ENCODE measurements around the gene SULT4A1. TPM values are rescaled to one million over a fixed set of nuclear protein-coding genes. Genes with fewer than 3 reads are reported as not detected.

Gene SULT4A1
- total RNA-seq, 1 donor from 2014 or later, result 6.3 TPM

DNA sequence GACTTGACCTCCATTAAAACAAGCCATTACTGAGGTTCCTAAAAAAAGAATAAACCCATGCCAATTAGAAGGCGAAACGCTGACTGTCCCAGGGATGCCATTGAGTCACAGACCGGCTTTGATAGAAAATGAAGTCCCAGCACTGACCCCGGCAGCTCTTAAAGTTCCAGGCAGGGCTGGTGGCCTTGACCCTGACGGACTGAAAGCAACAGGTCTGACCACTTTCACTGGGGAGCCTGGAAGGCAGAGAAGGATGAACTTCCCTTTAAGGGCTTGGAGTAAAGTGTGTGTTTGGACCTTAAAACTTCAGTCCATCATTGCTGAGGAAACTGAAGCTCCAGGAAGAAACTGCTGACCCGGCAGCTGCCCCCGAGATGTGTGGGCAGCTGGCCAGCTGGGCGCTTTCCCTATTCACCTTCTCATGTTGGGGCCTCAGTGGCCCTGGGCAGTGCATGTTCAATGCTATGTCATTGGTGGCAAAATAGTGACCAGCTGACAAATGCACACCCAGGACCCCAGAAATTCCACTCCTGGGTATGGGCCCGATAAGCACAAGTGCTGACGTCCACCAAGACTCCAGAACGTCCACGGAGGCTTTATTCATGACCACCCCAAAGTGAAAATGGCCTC is 31.3 kb downstream of the SULT4A1 start:
- H3K4me1 Mint-ChIP-seq, result peaks cover 13% of the 10 kb centered on the region
- TF ChIP-seq, protein P1, sequence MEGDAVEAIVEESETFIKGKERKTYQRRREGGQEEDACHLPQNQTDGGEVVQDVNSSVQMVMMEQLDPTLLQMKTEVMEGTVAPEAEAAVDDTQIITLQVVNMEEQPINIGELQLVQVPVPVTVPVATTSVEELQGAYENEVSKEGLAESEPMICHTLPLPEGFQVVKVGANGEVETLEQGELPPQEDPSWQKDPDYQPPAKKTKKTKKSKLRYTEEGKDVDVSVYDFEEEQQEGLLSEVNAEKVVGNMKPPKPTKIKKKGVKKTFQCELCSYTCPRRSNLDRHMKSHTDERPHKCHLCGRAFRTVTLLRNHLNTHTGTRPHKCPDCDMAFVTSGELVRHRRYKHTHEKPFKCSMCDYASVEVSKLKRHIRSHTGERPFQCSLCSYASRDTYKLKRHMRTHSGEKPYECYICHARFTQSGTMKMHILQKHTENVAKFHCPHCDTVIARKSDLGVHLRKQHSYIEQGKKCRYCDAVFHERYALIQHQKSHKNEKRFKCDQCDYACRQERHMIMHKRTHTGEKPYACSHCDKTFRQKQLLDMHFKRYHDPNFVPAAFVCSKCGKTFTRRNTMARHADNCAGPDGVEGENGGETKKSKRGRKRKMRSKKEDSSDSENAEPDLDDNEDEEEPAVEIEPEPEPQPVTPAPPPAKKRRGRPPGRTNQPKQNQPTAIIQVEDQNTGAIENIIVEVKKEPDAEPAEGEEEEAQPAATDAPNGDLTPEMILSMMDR (conservative IDR thresholded peaks at IDR 0.05), result no peak
- H3K27ac Mint-ChIP-seq (ENCODE audit: unreplicated experiment), result no peak overlapping the region
- H3K9me3 Mint-ChIP-seq, result no peaks in the 10 kb centered on the region
- no peak overlapping the region for H3K4me3 Mint-ChIP-seq
- H3K27me3 Mint-ChIP-seq (ENCODE audit: low read depth), result no peaks in the 10 kb centered on the region
- DNase-seq (ENCODE audit: low read depth, low spot score), result no peak
- H3K36me3 Mint-ChIP-seq (ENCODE audit: low read depth), result no peaks in the 10 kb centered on the region

GRCh38 chr22:43829904-43830851 is 32.1 kb downstream of the SULT4A1 start:
- Mint-ChIP-seq H3K9me3 (no peaks in the 10 kb centered on the region), H3K27me3 (ENCODE audit: low read depth) (no peaks in the 10 kb centered on the region), H3K4me1 (peaks cover 13% of the 10 kb centered on the region), H3K27ac (ENCODE audit: unreplicated experiment) (no peak overlapping the region), H3K36me3 (ENCODE audit: low read depth) (no peaks in the 10 kb centered on the region), H3K4me3 (no peak overlapping the region)
- no peak for DNase-seq (ENCODE audit: low read depth, low spot score)
- TF ChIP-seq, protein P1 (conservative IDR thresholded peaks at IDR 0.05), result no peak

- no peaks in the 10 kb centered on the region for H3K36me3 Mint-ChIP-seq (ENCODE audit: low read depth)
- H3K27ac Mint-ChIP-seq (ENCODE audit: unreplicated experiment), result no peak overlapping the region
- peaks cover 13% of the 10 kb centered on the region for H3K4me1 Mint-ChIP-seq
- no peaks in the 10 kb centered on the region for H3K9me3 Mint-ChIP-seq
- no peaks in the 10 kb centered on the region for H3K27me3 Mint-ChIP-seq (ENCODE audit: low read depth)
- DNase-seq (ENCODE audit: low read depth, low spot score), result no peak
- TF ChIP-seq, protein P1 (conservative IDR thresholded peaks at IDR 0.05), result no peak
- H3K4me3 Mint-ChIP-seq, result no peak overlapping the region
Measured at GRCh38 chr22:43828998-43829782, 33.1 kb downstream of the SULT4A1 start.

GRCh38 chr22:43828725-43828997 is 33.7 kb downstream of the SULT4A1 start:
- no peaks in the 10 kb centered on the region for H3K36me3 Mint-ChIP-seq (ENCODE audit: low read depth)
- TF ChIP-seq, protein P1 (conservative IDR thresholded peaks at IDR 0.05), result no peak
- no peak overlapping the region for H3K27ac Mint-ChIP-seq (ENCODE audit: unreplicated experiment)
- no peak overlapping the region for H3K4me3 Mint-ChIP-seq
- H3K4me1 Mint-ChIP-seq, result peaks cover 13% of the 10 kb centered on the region
- no peaks in the 10 kb centered on the region for H3K9me3 Mint-ChIP-seq
- no peaks in the 10 kb centered on the region for H3K27me3 Mint-ChIP-seq (ENCODE audit: low read depth)
- DNase-seq (ENCODE audit: low read depth, low spot score), result no peak

- Mint-ChIP-seq H3K27me3 (ENCODE audit: low read depth) (no peaks in the 10 kb centered on the region), H3K4me1 (peaks cover 13% of the 10 kb centered on the region), H3K4me3 (no peak overlapping the region), H3K9me3 (no peaks in the 10 kb centered on the region), H3K27ac (ENCODE audit: unreplicated experiment) (no peak overlapping the region), H3K36me3 (ENCODE audit: low read depth) (no peaks in the 10 kb centered on the region)
- TF ChIP-seq, protein P1 (conservative IDR thresholded peaks at IDR 0.05), result no peak
- DNase-seq (ENCODE audit: low read depth, low spot score), result no peak
Measured at GRCh38 chr22:43827926-43828724, 34.2 kb downstream of the SULT4A1 start.

Measured in neural crest cell (in vitro differentiated cells).